ENCODE measurements around the gene SS18. TPM values are rescaled to one million over a fixed set of nuclear protein-coding genes. Genes with fewer than 3 reads are reported as not detected.

SS18 gene
- total and polyA plus RNA-seq, 2 of the 13 experiments (the other 11 are each of a cell fraction or from before 2014, with no cell fraction given) = 49.2 to 82.7 TPM

- no peak for TF ChIP-seq HOMEZ (CRISPR knock-in tag; IDR thresholded peaks at IDR 0.05; ENCODE audit: low read depth)
- no peak for TF ChIP-seq ZFP41 (CRISPR knock-in tag; IDR thresholded peaks at IDR 0.05; ENCODE audit: borderline replicate concordance)
- peak; percentile 64; the same call in 1 of the 2 replicates for TF ChIP-seq BCL3 (CRISPR knock-in tag; IDR thresholded peaks at IDR 0.05)
- no peak for TF ChIP-seq CENPBD1 (CRISPR knock-in tag; IDR thresholded peaks at IDR 0.05; ENCODE audit: borderline replicate concordance, low read depth)
- TF ChIP-seq SP5 (CRISPR knock-in tag; IDR thresholded peaks at IDR 0.05; ENCODE audit: borderline replicate concordance, low read depth) = peak; percentile 53
- peak; percentile 44; the same call in 1 of the 2 replicates for TF ChIP-seq ONECUT2 (CRISPR knock-in tag; IDR thresholded peaks at IDR 0.05)
- TF ChIP-seq ETV5 (CRISPR knock-in tag; IDR thresholded peaks at IDR 0.05; ENCODE audit: borderline replicate concordance) = peak; percentile 45; the same call in 1 of the 2 replicates
- TF ChIP-seq ZBTB7B (CRISPR knock-in tag; IDR thresholded peaks at IDR 0.05) = no peak
- TF ChIP-seq PRMT3 (CRISPR knock-in tag; IDR thresholded peaks at IDR 0.05; ENCODE audit: borderline replicate concordance, low read depth) = no peak
- TF ChIP-seq KAT7 (CRISPR knock-in tag; IDR thresholded peaks at IDR 0.05; ENCODE audit: borderline replicate concordance) = peak; percentile 68; the same call in 1 of the 2 replicates
- peak; percentile 8; the same call in 1 of the 2 replicates for TF ChIP-seq RAD21 (CRISPR knock-in tag; IDR thresholded peaks at IDR 0.05)
- TF ChIP-seq ZNF746 (CRISPR knock-in tag; IDR thresholded peaks at IDR 0.05) = peak; percentile 77; the same call in 1 of the 2 replicates
- TF ChIP-seq ZNF558 (CRISPR knock-in tag; IDR thresholded peaks at IDR 0.05; ENCODE audit: borderline replicate concordance) = 0 out of 2 replicates have a peak, but pooled peaks have one; percentile 74
- TF ChIP-seq KDM5A (IDR thresholded peaks at IDR 0.05; ENCODE audit: borderline replicate concordance, low read length) = peak; percentile 72; the same call in 1 of the 2 replicates
- peak; percentile 94 for TF ChIP-seq ZFY (CRISPR knock-in tag; IDR thresholded peaks at IDR 0.05)
- TF ChIP-seq TRIM24 (CRISPR knock-in tag; IDR thresholded peaks at IDR 0.05) = no peak
- no peak for TF ChIP-seq SOX6 (IDR thresholded peaks at IDR 0.05)
- TF ChIP-seq SOX6 (CRISPR knock-in tag; IDR thresholded peaks at IDR 0.05) = 0 out of 2 replicates have a peak, but pooled peaks have one; percentile 13
- TF ChIP-seq HOXD1 (CRISPR knock-in tag; IDR thresholded peaks at IDR 0.05) = peak; percentile 31; the same call in 1 of the 2 replicates
- TF ChIP-seq SIN3A (IDR thresholded peaks at IDR 0.05; ENCODE audit: borderline replicate concordance, low read depth, low read length) = peak; percentile 83; the same call in 1 of the 2 replicates
- 0 out of 2 replicates have a peak, but pooled peaks have one; percentile 8 for TF ChIP-seq TMF1 (CRISPR knock-in tag; IDR thresholded peaks at IDR 0.05; ENCODE audit: low read depth)
- TF ChIP-seq SUZ12 (IDR thresholded peaks at IDR 0.05; ENCODE audit: low read depth, low read length) = no peak
- peak; percentile 90 for TF ChIP-seq HNRNPLL (IDR thresholded peaks at IDR 0.05; ENCODE audit: low read depth, low read length, poor library complexity, severe bottlenecking)
- TF ChIP-seq CBX1 (IDR thresholded peaks at IDR 0.05; ENCODE audit: low read depth) = no peak
- no peak for TF ChIP-seq TIGD3 (CRISPR knock-in tag; IDR thresholded peaks at IDR 0.05; ENCODE audit: borderline replicate concordance)
- TF ChIP-seq ARHGAP35 (CRISPR knock-in tag; IDR thresholded peaks at IDR 0.05; ENCODE audit: borderline replicate concordance) = peak; percentile 29; the same call in 1 of the 2 replicates
Observed at GRCh38 chr18:26090130-26091046, at the start of gene SS18 (continued).

Data from HepG2 (cell line).